ENCODE measurements around the gene PRND. TPM values are rescaled to one million over a fixed set of nuclear protein-coding genes. Genes with fewer than 3 reads are reported as not detected.

Gene PRND
- polyA plus RNA-seq, 2 of the 4 experiments (the other 2 are of a cell fraction), result not detected

DNA sequence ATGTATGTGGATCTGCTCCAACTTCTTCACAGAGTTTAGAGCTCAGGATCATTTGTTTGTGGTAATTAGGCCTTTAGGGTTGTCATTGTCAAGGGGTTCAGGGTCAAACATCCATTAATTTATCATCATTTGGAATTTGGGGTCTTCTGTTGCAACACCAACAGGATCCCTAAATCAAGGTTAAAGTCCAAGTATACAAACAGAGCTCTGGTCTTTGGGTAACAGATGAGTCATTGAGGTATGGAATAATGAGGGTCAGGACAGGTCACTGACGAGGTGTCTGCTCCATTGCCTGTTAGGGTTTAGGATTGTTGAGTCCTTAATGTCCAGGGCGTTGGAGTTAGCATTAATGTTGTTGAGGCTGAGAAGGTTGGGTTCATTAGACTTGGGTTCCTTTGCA is 47.6 kb downstream of the PRND start:
- DNase-seq (ENCODE audit: low read depth in 1 of 2, low spot score in 1 of 2) (no peak), ATAC-seq (no peak), FAIRE-seq (no peak)
- Histone ChIP-seq H3K4me2 (no peak overlapping the region), H3K4me1 (no peaks in the 10 kb centered on the region), H3K27ac (no peak overlapping the region), H3K9me3 (peaks cover 22% of the 10 kb centered on the region), H3K4me3 (no peak overlapping the region)
- POLR2A ChIA-PET, result no interaction called here
- 35% methylated on average over 2 of the region's 2 CpGs for WGBS (ENCODE audit: missing lambda C conversion rate)
- no peak for TF ChIP-seq NR3C1 (IDR thresholded peaks at IDR 0.05)
- no peak for TF ChIP-seq EHMT2 (IDR thresholded peaks at IDR 0.05; ENCODE audit: low read depth)
- TF ChIP-seq SMC3 (IDR thresholded peaks at IDR 0.05), result no peak
- TF ChIP-seq HEYL (CRISPR knock-in tag; IDR thresholded peaks at IDR 0.05), result no peak
- no peak for TF ChIP-seq RAD21 (conservative IDR thresholded peaks at IDR 0.05 in 1 of 2, IDR thresholded peaks at IDR 0.05 in 1 of 2)
- TF ChIP-seq NFE2L2 (conservative IDR thresholded peaks at IDR 0.05; ENCODE audit: low read length), result no peak
- no peak for TF ChIP-seq RNF2 (IDR thresholded peaks at IDR 0.05; ENCODE audit: borderline replicate concordance, low read depth)
- TF ChIP-seq, protein P1, sequence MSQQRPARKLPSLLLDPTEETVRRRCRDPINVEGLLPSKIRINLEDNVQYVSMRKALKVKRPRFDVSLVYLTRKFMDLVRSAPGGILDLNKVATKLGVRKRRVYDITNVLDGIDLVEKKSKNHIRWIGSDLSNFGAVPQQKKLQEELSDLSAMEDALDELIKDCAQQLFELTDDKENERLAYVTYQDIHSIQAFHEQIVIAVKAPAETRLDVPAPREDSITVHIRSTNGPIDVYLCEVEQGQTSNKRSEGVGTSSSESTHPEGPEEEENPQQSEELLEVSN (IDR thresholded peaks at IDR 0.05; ENCODE audit: borderline replicate concordance, low read depth), result no peak
- TF ChIP-seq CHD2 (IDR thresholded peaks at IDR 0.05; ENCODE audit: low read length, partially characterized antibody), result no peak
- no peak for TF ChIP-seq POLR2AphosphoS2 (conservative IDR thresholded peaks at IDR 0.05; ENCODE audit: low read length)
- no peak for TF ChIP-seq ZSCAN20 (CRISPR knock-in tag; IDR thresholded peaks at IDR 0.05)
- no peak for TF ChIP-seq HOXB13 (CRISPR knock-in tag; IDR thresholded peaks at IDR 0.05; ENCODE audit: low read depth)
- TF ChIP-seq POLR2A (IDR thresholded peaks at IDR 0.05; ENCODE audit: low read length), result no peak
- no peak for TF ChIP-seq CBX8 (IDR thresholded peaks at IDR 0.05)
- no peak for TF ChIP-seq ZC3H11A (IDR thresholded peaks at IDR 0.05)
- no peak for TF ChIP-seq RARB (CRISPR knock-in tag; IDR thresholded peaks at IDR 0.05)
- TF ChIP-seq, protein P2, sequence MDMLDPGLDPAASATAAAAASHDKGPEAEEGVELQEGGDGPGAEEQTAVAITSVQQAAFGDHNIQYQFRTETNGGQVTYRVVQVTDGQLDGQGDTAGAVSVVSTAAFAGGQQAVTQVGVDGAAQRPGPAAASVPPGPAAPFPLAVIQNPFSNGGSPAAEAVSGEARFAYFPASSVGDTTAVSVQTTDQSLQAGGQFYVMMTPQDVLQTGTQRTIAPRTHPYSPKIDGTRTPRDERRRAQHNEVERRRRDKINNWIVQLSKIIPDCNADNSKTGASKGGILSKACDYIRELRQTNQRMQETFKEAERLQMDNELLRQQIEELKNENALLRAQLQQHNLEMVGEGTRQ (IDR thresholded peaks at IDR 0.05), result no peak
- CTCF ChIA-PET, result interaction anchor here (1.0 kb wide), 1 partner anchor 332 kb away, joined by 3 read pairs; no protein-coding TSS in a partner anchor

DNA sequence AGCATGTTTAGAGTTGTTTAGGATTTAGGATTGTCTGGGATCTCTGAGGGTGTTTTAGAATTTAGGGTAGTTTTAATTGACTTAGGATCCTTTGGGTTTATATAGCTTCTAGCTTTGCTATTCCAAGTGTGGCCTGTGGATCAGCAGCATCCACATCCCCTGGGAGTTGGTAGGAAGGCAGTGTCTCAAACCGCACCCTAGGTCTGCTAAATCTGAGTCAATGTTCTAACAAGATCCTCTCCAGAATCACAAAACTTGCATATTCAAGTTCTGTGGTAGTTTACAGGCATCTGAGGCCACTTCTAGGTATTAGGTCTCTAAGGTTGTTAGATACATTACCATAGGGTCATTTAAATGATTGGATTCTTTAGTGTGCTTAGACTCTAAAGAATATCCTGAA is 48.3 kb downstream of the PRND start:
- Histone ChIP-seq H3K4me1 (no peaks in the 10 kb centered on the region), H3K4me3 (no peak overlapping the region), H3K9me3 (peaks cover 22% of the 10 kb centered on the region), H3K27ac (no peak overlapping the region), H3K4me2 (no peak overlapping the region)
- ChIA-PET POLR2A (no interaction called here), CTCF (interaction anchor here (1.0 to 2.4 kb wide), 2 partner anchors 29 to 331 kb away, joined by 3 to 8 read pairs; no protein-coding TSS in a partner anchor)
- no peak for FAIRE-seq
- 67% methylated on average over 1 of the region's 1 CpG for WGBS (ENCODE audit: missing lambda C conversion rate)
- DNase-seq (ENCODE audit: low read depth in 1 of 2, low spot score in 1 of 2), result no peak
- ATAC-seq, result no peak
- no peak for TF ChIP-seq SREBF2 (IDR thresholded peaks at IDR 0.05)
- TF ChIP-seq NPAS2 (CRISPR knock-in tag; IDR thresholded peaks at IDR 0.05; ENCODE audit: borderline replicate concordance), result no peak
- no peak for TF ChIP-seq RARB (CRISPR knock-in tag; IDR thresholded peaks at IDR 0.05)
- TF ChIP-seq, protein P3, sequence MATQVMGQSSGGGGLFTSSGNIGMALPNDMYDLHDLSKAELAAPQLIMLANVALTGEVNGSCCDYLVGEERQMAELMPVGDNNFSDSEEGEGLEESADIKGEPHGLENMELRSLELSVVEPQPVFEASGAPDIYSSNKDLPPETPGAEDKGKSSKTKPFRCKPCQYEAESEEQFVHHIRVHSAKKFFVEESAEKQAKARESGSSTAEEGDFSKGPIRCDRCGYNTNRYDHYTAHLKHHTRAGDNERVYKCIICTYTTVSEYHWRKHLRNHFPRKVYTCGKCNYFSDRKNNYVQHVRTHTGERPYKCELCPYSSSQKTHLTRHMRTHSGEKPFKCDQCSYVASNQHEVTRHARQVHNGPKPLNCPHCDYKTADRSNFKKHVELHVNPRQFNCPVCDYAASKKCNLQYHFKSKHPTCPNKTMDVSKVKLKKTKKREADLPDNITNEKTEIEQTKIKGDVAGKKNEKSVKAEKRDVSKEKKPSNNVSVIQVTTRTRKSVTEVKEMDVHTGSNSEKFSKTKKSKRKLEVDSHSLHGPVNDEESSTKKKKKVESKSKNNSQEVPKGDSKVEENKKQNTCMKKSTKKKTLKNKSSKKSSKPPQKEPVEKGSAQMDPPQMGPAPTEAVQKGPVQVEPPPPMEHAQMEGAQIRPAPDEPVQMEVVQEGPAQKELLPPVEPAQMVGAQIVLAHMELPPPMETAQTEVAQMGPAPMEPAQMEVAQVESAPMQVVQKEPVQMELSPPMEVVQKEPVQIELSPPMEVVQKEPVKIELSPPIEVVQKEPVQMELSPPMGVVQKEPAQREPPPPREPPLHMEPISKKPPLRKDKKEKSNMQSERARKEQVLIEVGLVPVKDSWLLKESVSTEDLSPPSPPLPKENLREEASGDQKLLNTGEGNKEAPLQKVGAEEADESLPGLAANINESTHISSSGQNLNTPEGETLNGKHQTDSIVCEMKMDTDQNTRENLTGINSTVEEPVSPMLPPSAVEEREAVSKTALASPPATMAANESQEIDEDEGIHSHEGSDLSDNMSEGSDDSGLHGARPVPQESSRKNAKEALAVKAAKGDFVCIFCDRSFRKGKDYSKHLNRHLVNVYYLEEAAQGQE (IDR thresholded peaks at IDR 0.05), result no peak
- TF ChIP-seq POLR2AphosphoS2 (conservative IDR thresholded peaks at IDR 0.05; ENCODE audit: low read length), result no peak

Measured in A549 (cell line).